Type B pancreatic cell (in vitro differentiated cells): ENCODE results near the gene IGF2BP2. TPM values are rescaled to one million over a fixed set of nuclear protein-coding genes. Genes with fewer than 3 reads are reported as not detected.

Experiments used
- DNase-seq: peaks from one replicate; pipeline ENCODE4 v3.0.0; 2021; ENCODE audit warnings: mixed read lengths; ENCODE audit not compliant: unreplicated experiment; ENCODE audit errors: extremely low spot score
- H3K27ac Mint-ChIP-seq: 2 replicates; pipeline ENCODE4 v1.8.0; 2021; ENCODE audit warnings: mild to moderate bottlenecking, mixed read lengths
- H3K27me3 Mint-ChIP-seq: 2 replicates; pipeline ENCODE4 v1.8.0; 2021; ENCODE audit warnings: mixed read lengths
- H3K36me3 Mint-ChIP-seq: 2 replicates; pipeline ENCODE4 v1.8.0; 2021; ENCODE audit warnings: mixed read lengths
- H3K4me1 Mint-ChIP-seq: one replicate; pipeline ENCODE4 v1.8.0; 2021; ENCODE audit warnings: mixed read lengths; ENCODE audit not compliant: unreplicated experiment
- H3K4me3 Mint-ChIP-seq: 2 replicates; pipeline ENCODE4 v1.8.0; 2021; ENCODE audit warnings: mild to moderate bottlenecking, mixed read lengths
- H3K9me3 Mint-ChIP-seq: 2 replicates; pipeline ENCODE4 v1.8.0; 2021; ENCODE audit warnings: mixed read lengths
- total RNA-seq: library from RNA; stranded (reverse); gene quantifications from 2 replicates; pipeline ENCODE4 v1.2.1, GENCODE V29; 2021; ENCODE audit warnings: low replicate concordance
- TF ChIP-seq, protein P1 (sequence below): fragments of 200-600 bp; sonication (generic); conservative IDR thresholded peaks from 2 replicates; pipeline ENCODE4 v1.5.0; 2021; ENCODE audit warnings: antibody characterized with exemption, mild to moderate bottlenecking

Gene IGF2BP2
- total RNA-seq, 1 donor from 2014 or later, result 140 TPM

DNA sequence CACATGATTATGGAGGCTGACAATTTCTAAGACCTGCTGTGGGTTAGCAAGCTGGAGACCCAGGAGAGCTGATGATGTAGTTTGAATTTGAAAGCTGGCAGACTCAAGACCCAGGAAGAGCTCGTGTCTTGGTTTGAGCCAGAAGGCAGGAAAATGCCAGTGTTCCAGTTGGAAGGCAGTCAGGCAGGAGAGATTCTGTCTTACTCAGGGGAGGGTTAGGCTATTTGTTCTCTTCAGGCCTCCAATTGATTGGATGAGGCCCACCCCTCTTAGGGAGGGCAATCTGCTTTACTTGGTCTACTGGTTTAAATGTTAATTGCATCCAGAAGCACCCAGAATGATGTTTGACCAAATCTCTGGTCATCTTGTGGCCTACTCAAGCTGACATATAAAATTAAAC is 40.4 kb upstream of the IGF2BP2 start:
- TF ChIP-seq, protein P1, sequence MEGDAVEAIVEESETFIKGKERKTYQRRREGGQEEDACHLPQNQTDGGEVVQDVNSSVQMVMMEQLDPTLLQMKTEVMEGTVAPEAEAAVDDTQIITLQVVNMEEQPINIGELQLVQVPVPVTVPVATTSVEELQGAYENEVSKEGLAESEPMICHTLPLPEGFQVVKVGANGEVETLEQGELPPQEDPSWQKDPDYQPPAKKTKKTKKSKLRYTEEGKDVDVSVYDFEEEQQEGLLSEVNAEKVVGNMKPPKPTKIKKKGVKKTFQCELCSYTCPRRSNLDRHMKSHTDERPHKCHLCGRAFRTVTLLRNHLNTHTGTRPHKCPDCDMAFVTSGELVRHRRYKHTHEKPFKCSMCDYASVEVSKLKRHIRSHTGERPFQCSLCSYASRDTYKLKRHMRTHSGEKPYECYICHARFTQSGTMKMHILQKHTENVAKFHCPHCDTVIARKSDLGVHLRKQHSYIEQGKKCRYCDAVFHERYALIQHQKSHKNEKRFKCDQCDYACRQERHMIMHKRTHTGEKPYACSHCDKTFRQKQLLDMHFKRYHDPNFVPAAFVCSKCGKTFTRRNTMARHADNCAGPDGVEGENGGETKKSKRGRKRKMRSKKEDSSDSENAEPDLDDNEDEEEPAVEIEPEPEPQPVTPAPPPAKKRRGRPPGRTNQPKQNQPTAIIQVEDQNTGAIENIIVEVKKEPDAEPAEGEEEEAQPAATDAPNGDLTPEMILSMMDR, result no peak
- no peak overlapping the region for H3K27ac Mint-ChIP-seq
- H3K36me3 Mint-ChIP-seq, result no peaks in the 10 kb centered on the region
- no peak overlapping the region for H3K4me3 Mint-ChIP-seq
- peaks cover 4% of the 10 kb centered on the region for H3K9me3 Mint-ChIP-seq
- DNase-seq, result no peak
- H3K4me1 Mint-ChIP-seq, result no peaks in the 10 kb centered on the region
- H3K27me3 Mint-ChIP-seq, result peaks cover 2% of the 10 kb centered on the region

DNA sequence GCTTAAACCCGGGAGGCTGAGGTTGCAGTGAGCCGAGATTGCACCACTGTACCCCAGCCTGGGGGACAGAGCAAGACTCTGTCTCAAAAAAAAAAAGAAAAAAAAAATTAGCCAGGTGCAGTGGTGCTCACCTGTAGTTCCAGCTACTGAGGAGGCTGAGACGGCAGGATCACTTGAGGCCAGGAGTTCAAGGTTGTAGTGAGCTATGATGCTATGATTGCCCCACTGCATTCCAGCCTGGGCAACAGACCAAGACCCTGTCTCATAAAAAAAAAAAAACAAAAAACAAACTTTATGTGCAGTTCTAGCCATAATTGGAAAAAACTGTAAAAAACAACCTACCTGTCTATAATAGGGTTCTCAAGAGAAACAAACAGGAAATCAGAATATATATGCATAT is 39.9 kb upstream of the IGF2BP2 start:
- no peak overlapping the region for H3K27ac Mint-ChIP-seq
- H3K9me3 Mint-ChIP-seq, result peaks cover 4% of the 10 kb centered on the region
- H3K4me3 Mint-ChIP-seq, result no peak overlapping the region
- TF ChIP-seq, protein P1, result no peak
- no peaks in the 10 kb centered on the region for H3K36me3 Mint-ChIP-seq
- no peaks in the 10 kb centered on the region for H3K4me1 Mint-ChIP-seq
- no peak for DNase-seq
- peaks cover 2% of the 10 kb centered on the region for H3K27me3 Mint-ChIP-seq

DNA sequence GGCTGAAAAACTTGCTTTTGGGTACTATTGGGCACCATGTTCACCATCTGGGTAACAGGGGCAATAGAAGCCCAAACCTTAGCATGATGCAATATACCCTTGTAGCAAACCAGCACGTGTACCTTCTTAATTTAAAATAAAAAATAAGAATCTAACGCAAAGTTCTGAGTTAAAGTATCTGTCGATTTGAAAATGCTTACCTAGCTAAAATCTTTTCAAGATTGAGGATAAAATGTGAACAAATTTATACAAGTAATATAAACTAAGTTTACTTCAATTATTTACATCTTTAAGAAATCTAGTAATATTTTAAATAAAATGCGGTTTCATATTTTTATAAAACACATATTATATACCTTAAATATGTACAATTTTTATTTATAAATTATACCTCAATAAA is 38.1 kb upstream of the IGF2BP2 start:
- DNase-seq, result no peak
- Mint-ChIP-seq H3K27ac (no peak overlapping the region), H3K27me3 (no peaks in the 10 kb centered on the region), H3K4me1 (no peaks in the 10 kb centered on the region), H3K4me3 (no peak overlapping the region), H3K36me3 (no peaks in the 10 kb centered on the region), H3K9me3 (no peaks in the 10 kb centered on the region)
- TF ChIP-seq, protein P1, result no peak

DNA sequence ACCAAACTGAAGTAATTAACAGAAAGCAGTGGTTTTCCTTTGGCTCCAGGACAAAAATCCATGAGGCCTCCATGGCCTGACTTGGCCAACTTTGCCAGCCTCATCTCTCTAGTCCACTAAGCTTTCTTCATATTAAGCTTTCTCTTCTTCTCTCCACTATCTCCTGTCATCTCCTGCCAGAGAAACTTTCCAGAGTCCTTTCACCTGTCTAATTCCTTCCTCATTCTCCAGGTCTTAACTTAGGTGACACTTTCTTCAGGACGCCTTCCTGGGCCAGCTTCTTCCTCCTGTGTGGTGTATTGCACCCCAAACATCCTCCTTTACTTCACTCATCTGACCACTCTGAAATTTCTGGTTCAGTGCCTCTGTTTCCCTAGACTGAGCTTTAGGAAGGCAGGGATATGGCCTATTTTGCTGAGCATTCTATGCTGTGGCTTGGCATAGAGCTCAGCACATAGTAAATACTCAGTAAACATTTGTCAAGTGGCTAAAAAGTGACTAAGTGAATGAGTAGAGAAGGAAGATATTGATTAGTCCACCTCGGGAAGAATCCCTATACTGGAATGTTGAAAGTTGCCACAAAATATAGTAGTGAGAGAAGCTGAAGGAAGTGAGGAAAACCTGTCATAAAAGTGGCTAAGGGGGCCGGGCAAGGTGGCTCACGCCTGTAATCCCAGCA is 34.6 kb upstream of the IGF2BP2 start:
- Mint-ChIP-seq H3K36me3 (no peaks in the 10 kb centered on the region), H3K27me3 (no peaks in the 10 kb centered on the region), H3K9me3 (no peaks in the 10 kb centered on the region), H3K4me1 (no peaks in the 10 kb centered on the region), H3K27ac (no peak overlapping the region), H3K4me3 (no peak overlapping the region)
- TF ChIP-seq, protein P1, result no peak
- no peak for DNase-seq

DNA sequence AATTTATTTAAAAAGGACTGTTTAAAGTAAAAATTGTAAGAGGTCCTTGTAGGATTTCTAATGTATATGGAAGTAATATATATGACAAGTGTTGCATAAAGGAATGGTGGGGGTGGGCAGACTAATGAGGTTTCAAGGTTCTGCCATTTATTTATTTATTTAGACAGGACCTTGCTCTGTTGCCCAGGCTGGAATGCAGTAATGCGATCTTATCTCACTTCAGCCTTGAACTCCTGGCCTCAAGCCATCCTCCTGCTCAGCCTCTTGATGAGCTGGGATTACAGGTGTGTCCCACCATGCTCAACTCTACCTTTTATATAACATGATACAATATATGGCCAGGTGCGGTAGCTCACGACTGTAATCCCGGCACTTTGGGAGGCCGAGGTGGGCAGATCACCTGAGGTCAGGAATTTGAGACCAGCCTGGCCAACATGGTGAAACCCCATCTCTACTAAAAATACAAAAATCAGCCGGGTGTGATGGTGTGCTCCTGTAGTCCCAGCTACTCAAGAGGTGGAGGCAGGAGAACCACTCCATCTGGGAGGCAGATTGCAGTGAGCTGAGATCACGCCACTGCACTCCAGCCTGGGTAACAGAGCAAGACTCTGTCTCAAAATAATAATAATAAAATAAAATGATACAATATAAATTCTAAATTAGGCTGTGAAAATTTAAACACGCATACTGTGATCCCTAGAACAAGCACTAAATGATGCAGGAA is 33.8 kb upstream of the IGF2BP2 start:
- Mint-ChIP-seq H3K36me3 (no peaks in the 10 kb centered on the region), H3K9me3 (no peaks in the 10 kb centered on the region)

More for the DNA sequence above, 33.8 kb upstream of the IGF2BP2 start:
- H3K27ac Mint-ChIP-seq, result no peak overlapping the region
- H3K27me3 Mint-ChIP-seq, result no peaks in the 10 kb centered on the region
- H3K4me1 Mint-ChIP-seq, result no peaks in the 10 kb centered on the region
- DNase-seq, result no peak
- TF ChIP-seq, protein P1, result no peak
- no peak overlapping the region for H3K4me3 Mint-ChIP-seq
